Smooth muscle cell (in vitro differentiated cells): ENCODE measurements around the gene SIK3. TPM values are rescaled to one million over a fixed set of nuclear protein-coding genes. Genes with fewer than 3 reads are reported as not detected.
"Not testable (repeated sequence)": the region's sequence is repeated elsewhere in the genome, so short reads cannot be mapped to it uniquely, and the experiment has no call there.

ENCODE experiments used
- DNase-seq: peaks from one replicate; lab custom pipeline; 2025; ENCODE audit not compliant: unreplicated experiment; lab: John Stamatoyannopoulos, UW
- H2AFZ ChIP-seq: fragments of 200-600 bp; sonication (generic); 2 replicates; pipeline ENCODE4 v1.6.0; 2016; ENCODE audit warnings: antibody characterized with exemption, low read depth, mild to moderate bottlenecking
- H3F3A ChIP-seq: fragments of 200-600 bp; sonication (generic); 2 replicates; pipeline ENCODE4 v1.6.0; 2017; ENCODE audit warnings: antibody characterized with exemption, low read depth
- H3K27ac ChIP-seq: fragments of 200-600 bp; sonication (generic); 2 replicates; pipeline ENCODE4 v1.5.1; 2016; ENCODE audit warnings: low read depth, mild to moderate bottlenecking
- H3K27me3 ChIP-seq: fragments of 200-600 bp; sonication (generic); 2 replicates; pipeline ENCODE4 v1.6.1; 2016; ENCODE audit warnings: low read depth, mild to moderate bottlenecking
- H3K36me3 ChIP-seq: fragments of 200-600 bp; sonication (generic); 2 replicates; pipeline ENCODE4 v1.5.1; 2016; ENCODE audit warnings: low read depth
- H3K4me1 ChIP-seq: fragments of 200-600 bp; sonication (generic); 2 replicates; pipeline ENCODE4 v1.5.1; 2016; ENCODE audit warnings: low read depth
- H3K4me2 ChIP-seq: fragments of 200-600 bp; sonication (generic); 2 replicates; pipeline ENCODE4 v1.6.0; 2016; ENCODE audit warnings: mild to moderate bottlenecking
- H3K4me3 ChIP-seq: fragments of 200-600 bp; sonication (generic); 2 replicates; pipeline ENCODE4 v1.5.1; 2016; ENCODE audit warnings: mild to moderate bottlenecking
- H3K79me2 ChIP-seq: fragments of 200-600 bp; sonication (generic); 2 replicates; pipeline ENCODE4 v1.6.0; 2016; ENCODE audit warnings: low read depth, mild to moderate bottlenecking
- H3K9ac ChIP-seq: fragments of 200-600 bp; sonication (generic); 2 replicates; pipeline ENCODE4 v1.6.0; 2016; ENCODE audit warnings: low read depth
- H3K9me3 ChIP-seq: fragments of 200-600 bp; sonication (generic); replicated peaks from 2 replicates; pipeline ENCODE4 v1.5.1; 2016; ENCODE audit warnings: low read depth
- H4K20me1 ChIP-seq: fragments of 200-600 bp; sonication (generic); 2 replicates; pipeline ENCODE4 v1.6.0; 2016; ENCODE audit warnings: low read depth
- CTCF ChIP-seq: fragments of 200-600 bp; sonication (generic); IDR thresholded peaks from 2 replicates; pipeline ENCODE4 v1.5.1; 2017; ENCODE audit warnings: borderline replicate concordance, mild to moderate bottlenecking, antibody characterized with exemption; ENCODE audit not compliant: insufficient read depth, poor library complexity, severe bottlenecking
- WGBS: methylation state at CpG from one replicate; pipeline ENCODE4 v1.1.7; 2016; ENCODE audit warnings: low lambda C conversion rate; 5-methylcytosine and 5-hydroxymethylcytosine counted together
- polyA plus RNA-seq: library from polyadenylated mRNA; unstranded; fragments of >200 nt; fragmentation: Nextera tagmentation; extraction: Ambion mirVana; gene quantifications from 2 replicates; pipeline ENCODE4 v1.2.1, GENCODE V29; 2016
- total RNA-seq: library from RNA; depleted of rRNA; stranded (reverse); fragments of >200 nt; gene quantifications from 2 replicates; pipeline ENCODE4 v1.2.3, GENCODE V29; 2014

The SIK3 gene
- total and polyA plus RNA-seq, 2 experiments from 2014 or later: 11.0 to 11.9 TPM

GRCh38 chr11:117052196-117053149 is 45.8 kb downstream of the SIK3 start:
- Histone ChIP-seq H3K9me3 (no peaks in the 10 kb centered on the region), H3K9ac (no peak overlapping the region), H3F3A (no peaks in the 10 kb centered on the region), H3K4me3 (no peak overlapping the region), H3K27me3 (no peaks in the 10 kb centered on the region), H3K4me2 (peak overlapping the region; percentile 16), H2AFZ (no peak overlapping the region), H3K4me1 (peaks cover 10% of the 10 kb centered on the region), H4K20me1 (peaks cover 96% of the 10 kb centered on the region), H3K79me2 (peaks cover 42% of the 10 kb centered on the region), H3K36me3 (no peaks in the 10 kb centered on the region), H3K27ac (no peak overlapping the region)
- 74% methylated on average over 8 of the region's 8 CpGs for WGBS
- TF ChIP-seq CTCF: no peak
- no peak for DNase-seq

DNA sequence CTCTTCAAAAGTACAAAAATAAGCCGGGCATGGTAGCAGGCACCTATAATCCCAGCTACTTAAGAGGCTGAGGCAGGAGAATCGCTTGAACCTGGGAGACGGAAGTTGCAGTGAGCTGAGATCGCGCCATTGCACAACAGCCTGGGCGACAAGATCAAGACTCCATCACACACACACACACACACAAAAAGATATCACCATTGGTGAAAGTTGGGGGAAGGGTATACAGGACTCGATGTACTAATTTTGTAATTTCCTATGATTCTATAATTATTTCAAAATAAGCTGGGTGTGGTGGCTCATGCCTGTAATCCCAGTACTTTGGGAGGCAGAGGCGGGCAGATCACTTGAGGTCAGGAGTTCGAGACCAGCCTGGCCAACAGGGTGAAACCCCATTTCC is 48.1 kb downstream of the SIK3 start:
- H4K20me1 ChIP-seq: peaks cover 98% of the 10 kb centered on the region
- WGBS: 99% methylated on average over 9 of the region's 9 CpGs
- H3K79me2 ChIP-seq: peaks cover 22% of the 10 kb centered on the region
- not testable (repeated sequence) for H3K36me3 ChIP-seq, H3K4me2 ChIP-seq, H2AFZ ChIP-seq, H3K9me3 ChIP-seq, DNase-seq, H3K27ac ChIP-seq, H3K4me3 ChIP-seq, H3K27me3 ChIP-seq, H3K9ac ChIP-seq
- H3F3A ChIP-seq: peaks cover 11% of the 10 kb centered on the region
- H3K4me1 ChIP-seq: peaks cover 17% of the 10 kb centered on the region

GRCh38 chr11:117046627-117047026 is 51.6 kb downstream of the SIK3 start:
- not testable (repeated sequence) for DNase-seq, H2AFZ ChIP-seq, H3K4me2 ChIP-seq, H3K36me3 ChIP-seq, H3K27me3 ChIP-seq, H3K27ac ChIP-seq, H3K4me3 ChIP-seq, H3K9ac ChIP-seq, H3K9me3 ChIP-seq
- Histone ChIP-seq H3F3A (peaks cover 15% of the 10 kb centered on the region), H3K4me1 (peaks cover 25% of the 10 kb centered on the region), H3K79me2 (peaks cover 19% of the 10 kb centered on the region), H4K20me1 (peaks cover 98% of the 10 kb centered on the region)
- WGBS: 96% methylated on average over 5 of the region's 5 CpGs

- DNase-seq: no peak
- Histone ChIP-seq H3K4me2 (no peak overlapping the region), H3K79me2 (peaks cover 20% of the 10 kb centered on the region), H3K4me1 (peaks cover 25% of the 10 kb centered on the region), H3K36me3 (no peaks in the 10 kb centered on the region), H4K20me1 (peaks cover 98% of the 10 kb centered on the region), H3F3A (peaks cover 15% of the 10 kb centered on the region), H3K9ac (no peak overlapping the region), H3K27me3 (no peaks in the 10 kb centered on the region), H3K4me3 (no peak overlapping the region), H3K9me3 (no peaks in the 10 kb centered on the region), H2AFZ (no peak overlapping the region), H3K27ac (no peak overlapping the region)
- no peak for TF ChIP-seq CTCF
- 90% methylated on average over 1 of the region's 1 CpG for WGBS
These were observed 52.3 kb downstream of the SIK3 start for GRCh38 chr11:117045956-117046355.
